ENCODE data around the gene GKAP1.
"Not testable (repeated sequence)": the region's sequence is repeated elsewhere in the genome, so short reads cannot be mapped to it uniquely, and the experiment has no call there.

Gene GKAP1

GRCh38 chr9:83728591-83729368 lies 88.8 kb downstream of the GKAP1 start:
- not testable (repeated sequence) for DNase-seq

- no peak for DNase-seq
These were observed 93.1 kb downstream of the GKAP1 start for GRCh38 chr9:83724436-83724835.

GRCh38 chr9:83722726-83723495 lies 94.7 kb downstream of the GKAP1 start:
- DNase-seq = no peak

GRCh38 chr9:83721509-83721908 lies 96.1 kb downstream of the GKAP1 start:
- DNase-seq = no peak

GRCh38 chr9:83715794-83716193 lies 101.8 kb downstream of the GKAP1 start:
- no peak for DNase-seq

GRCh38 chr9:83715221-83715620 lies 102.3 kb downstream of the GKAP1 start:
- no peak for DNase-seq

GRCh38 chr9:83714329-83714728 lies 103.2 kb downstream of the GKAP1 start:
- no peak for DNase-seq

- peak; percentile 62 for DNase-seq
These were observed 108.9 kb downstream of the GKAP1 start for GRCh38 chr9:83708515-83709158.

- DNase-seq = peak; percentile 93
These were observed 109.6 kb downstream of the GKAP1 start, which contains the start of gene UBQLN1 for GRCh38 chr9:83707768-83708514. TSS of gene UBQLN1 (minus strand) at chr9:83707958. CDS start at chr9:83707679, 279 bp downstream.

GRCh38 chr9:83707518-83707767 lies 110.1 kb downstream of the GKAP1 start:
- DNase-seq = peak; percentile 81

GRCh38 chr9:83706676-83707517 lies 110.7 kb downstream of the GKAP1 start:
- DNase-seq = peak; percentile 77

GRCh38 chr9:83705219-83705651 lies 112.3 kb downstream of the GKAP1 start:
- peak; percentile 25 for DNase-seq

- DNase-seq = no peak
These were observed 115.8 kb downstream of the GKAP1 start for GRCh38 chr9:83701769-83702168.

- DNase-seq = no peak
These were observed 116.3 kb downstream of the GKAP1 start for GRCh38 chr9:83701286-83701685.

GRCh38 chr9:83699615-83700014 lies 118.0 kb downstream of the GKAP1 start:
- DNase-seq = no peak

GRCh38 chr9:83698976-83699585 lies 118.5 kb downstream of the GKAP1 start:
- DNase-seq = peak; percentile 7

- no peak for DNase-seq
These were observed 126.1 kb downstream of the GKAP1 start for GRCh38 chr9:83691492-83691891.
